GM18499 (cell line): ENCODE results near the gene IP6K1.
"Not testable (repeated sequence)": the region's sequence is repeated elsewhere in the genome, so short reads cannot be mapped to it uniquely, and the experiment has no call there.

Source experiments
- ATAC-seq: cut with Tn5 transposase; IDR thresholded peaks from one replicate; pipeline ENCODE4 v1.9.1; 2021; ENCODE audit warnings: moderate number of reproducible peaks; ENCODE audit not compliant: insufficient read depth, unreplicated experiment

The IP6K1 gene

GRCh38 chr3:49772703-49773102 lies 13.6 kb downstream of the IP6K1 start:
- ATAC-seq: no peak

GRCh38 chr3:49771340-49771938 lies 14.9 kb downstream of the IP6K1 start:
- no peak for ATAC-seq

GRCh38 chr3:49769926-49770325 lies 16.4 kb downstream of the IP6K1 start:
- no peak for ATAC-seq

DNA sequence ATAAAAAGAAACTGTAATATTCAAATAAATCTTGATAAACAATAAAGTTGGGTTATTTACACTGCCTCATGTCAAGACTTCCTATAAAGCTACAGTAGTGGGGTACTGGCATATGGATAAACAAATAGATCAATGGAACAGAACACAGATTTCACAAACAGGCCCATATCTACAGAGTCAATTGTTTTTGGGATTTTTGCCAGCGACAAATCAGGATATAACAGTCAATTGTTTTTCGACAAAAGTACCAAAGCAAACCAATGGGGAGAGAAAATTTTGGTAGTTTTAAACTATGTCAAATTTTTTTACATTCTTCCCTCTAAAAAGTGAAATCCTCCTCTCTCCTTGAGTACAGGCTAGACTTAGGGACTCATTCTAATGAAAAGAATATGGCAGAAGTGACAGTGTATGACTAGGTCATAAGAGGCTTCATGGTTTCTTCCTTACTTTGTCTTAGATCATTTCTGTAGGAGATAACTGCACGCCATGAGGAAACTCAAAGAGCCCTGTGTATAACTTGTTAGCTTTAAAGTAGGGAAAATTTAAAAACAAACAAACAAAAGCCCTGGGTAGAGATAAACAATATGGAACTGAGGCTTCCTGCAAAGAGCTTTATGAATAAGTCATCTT lies 16.9 kb downstream of the IP6K1 start:
- ATAC-seq: no peak

DNA sequence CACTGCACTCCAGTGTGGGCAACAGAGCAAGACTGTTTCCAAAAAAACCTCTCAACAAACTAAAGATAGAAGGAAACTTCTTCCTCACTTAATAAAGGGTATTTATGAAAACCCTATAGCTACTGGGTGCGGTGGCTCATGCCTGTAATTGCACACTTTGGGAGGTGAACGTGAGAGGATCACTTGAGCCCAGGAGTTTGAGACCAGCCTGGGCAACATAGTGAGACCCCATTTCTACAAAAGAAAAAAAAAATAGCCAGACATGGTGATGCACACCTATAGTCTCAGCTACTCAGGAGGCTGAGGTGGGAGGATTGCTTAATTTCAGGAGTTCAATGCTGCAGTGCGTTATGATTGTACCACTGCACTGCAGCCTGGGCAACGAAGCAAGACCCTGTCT lies 22.4 kb downstream of the IP6K1 start:
- no peak for ATAC-seq

GRCh38 chr3:49761661-49762060 lies 24.7 kb downstream of the IP6K1 start:
- no peak for ATAC-seq

DNA sequence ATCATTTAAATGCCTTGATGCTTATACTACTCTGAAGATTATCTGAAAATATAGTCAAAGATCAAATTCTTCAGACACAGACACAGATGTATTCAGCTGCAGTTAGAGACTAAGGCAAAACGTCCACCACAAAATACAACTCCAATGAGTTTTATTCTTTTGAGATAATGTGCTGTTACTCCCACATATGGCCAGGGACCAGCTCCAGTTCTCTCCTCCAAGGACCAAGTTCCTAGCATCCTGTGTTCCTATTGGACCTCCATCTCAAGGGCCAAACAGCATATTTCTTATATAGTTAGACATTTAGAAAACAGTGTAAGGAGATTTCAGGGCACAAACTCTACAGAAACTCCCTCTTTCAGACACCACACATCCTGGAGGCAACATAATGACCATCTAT lies 27.1 kb downstream of the IP6K1 start:
- ATAC-seq: no peak

GRCh38 chr3:49757197-49757596 lies 29.1 kb downstream of the IP6K1 start:
- no peak for ATAC-seq

DNA sequence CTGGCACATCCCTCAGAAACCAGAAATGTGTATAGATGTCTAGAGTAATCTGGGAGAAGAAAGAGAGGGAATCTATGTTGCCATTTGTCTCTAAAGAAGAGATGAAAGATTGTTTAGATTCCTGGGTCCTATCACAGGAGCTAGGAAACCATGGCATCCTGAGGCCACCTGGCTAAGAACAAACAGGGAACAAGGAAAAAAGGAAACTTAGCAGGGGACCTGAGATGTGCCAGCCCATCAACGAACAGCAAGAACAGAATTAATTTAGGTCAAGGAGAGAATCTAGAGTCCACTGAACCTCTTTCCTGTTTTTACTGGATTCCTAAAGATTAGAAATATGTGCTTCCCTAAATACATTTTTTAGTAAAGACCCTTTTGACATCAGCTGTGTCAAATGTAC lies 30.3 kb downstream of the IP6K1 start:
- no peak for ATAC-seq

DNA sequence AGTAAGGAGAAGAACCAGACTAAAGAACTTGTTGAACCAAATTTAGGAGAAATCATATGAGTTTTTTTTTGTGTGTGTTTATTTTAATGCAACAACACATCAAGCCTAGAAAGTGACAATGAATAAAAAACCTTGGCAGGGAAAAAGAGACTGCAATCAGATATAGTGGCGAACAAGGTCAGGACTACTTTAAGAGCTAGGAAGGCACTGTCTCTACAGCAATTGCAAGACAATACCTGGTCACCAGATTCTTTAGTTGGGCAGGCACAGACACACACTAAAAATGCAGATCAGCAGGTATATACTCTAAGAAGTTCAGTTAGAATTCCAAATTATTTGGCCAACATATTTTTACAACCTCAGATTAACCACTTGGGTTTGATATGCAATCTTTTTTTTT lies 31.8 kb downstream of the IP6K1 start:
- no peak for ATAC-seq

DNA sequence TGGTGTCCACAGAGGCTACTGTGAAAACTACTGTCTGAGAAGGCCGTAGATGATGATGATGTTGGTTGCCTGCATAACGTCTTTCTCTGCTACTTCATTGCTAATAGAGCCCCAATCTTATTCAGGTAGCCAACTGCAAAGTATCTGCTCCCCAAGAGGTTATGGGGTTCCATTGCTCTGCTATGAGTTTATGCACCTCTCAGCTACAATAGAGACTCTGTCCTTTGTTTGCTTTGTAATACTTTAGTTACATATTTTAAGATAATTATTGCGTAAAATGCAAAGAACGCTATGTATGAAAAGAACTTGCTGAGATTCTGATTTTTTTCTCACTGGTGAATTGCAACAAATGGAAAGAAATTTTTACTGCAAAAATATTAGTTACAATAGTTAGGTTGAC lies 34.8 kb downstream of the IP6K1 start:
- no peak for ATAC-seq

DNA sequence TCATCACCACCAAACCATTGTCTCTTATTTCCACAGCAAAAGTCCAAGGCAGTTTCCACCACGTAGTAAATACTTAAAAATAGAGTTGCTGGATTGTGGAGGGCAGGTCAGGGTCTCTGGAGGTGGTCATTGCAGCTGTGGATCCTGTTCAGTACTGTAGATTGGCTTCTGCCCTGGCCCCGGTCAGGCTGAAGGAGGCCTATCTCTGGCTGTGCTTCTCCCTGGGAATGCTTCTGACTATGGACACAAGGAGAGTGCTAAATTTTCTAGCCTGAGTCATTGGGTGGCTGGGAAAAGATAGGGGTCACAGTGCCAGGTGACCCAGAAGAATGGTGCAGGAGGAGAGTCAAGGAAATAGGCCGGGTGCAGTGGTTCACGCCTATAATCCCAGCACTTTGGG lies 36.3 kb downstream of the IP6K1 start:
- ATAC-seq: no peak

GRCh38 chr3:49748874-49749273 lies 37.5 kb downstream of the IP6K1 start:
- not testable (repeated sequence) for ATAC-seq

DNA sequence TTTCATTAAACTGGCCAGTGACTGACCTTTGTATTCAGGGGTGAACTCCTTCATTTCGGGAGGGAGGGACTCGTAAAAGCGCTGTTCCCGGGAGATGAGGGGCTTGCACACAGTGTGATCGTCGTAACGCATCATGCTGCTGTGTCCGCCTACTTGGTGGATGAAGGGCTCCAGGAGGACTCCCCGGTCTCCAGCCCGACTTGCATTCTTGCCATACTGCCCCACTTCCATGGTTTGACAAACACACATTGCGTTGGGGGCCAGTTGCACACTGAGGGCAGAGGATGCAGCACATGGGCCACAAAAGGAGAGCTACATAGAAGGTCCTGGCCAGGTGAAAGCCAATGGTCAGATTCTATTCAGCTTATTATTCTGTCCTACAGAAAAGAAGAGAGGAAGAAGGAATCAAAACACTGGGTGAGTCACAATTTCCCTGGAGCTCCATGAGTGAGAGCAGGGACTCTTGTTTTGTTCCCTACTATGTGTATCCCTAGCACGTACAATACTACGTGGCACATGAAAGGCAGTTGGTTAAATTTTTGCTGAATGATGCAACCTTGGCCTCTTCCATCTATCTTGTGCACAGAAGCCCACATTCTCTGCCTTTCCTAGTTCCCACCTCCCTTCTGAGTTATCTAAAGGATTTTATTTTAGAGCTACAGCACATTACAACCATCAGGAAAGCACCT lies 38.4 kb downstream of the IP6K1 start:
- ATAC-seq: no peak

DNA sequence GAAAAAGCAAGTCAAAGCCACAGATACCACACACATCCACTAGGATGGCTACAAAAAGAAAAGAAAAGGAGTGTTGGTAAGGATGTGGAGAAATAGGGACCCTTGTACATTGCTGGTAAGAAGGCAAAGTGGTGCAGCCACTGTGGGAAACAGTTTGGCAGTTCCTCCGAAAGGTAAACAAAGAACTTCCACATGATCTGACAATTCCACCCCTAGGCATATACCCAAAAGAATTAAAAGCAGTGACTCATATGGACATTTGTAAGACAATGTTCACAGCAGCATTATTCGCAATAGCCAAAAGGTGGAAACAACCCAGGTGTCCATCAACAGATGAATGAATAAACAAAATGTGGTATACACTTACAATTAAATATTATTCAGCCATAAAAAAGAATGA lies 40.4 kb downstream of the IP6K1 start:
- ATAC-seq: no peak

DNA sequence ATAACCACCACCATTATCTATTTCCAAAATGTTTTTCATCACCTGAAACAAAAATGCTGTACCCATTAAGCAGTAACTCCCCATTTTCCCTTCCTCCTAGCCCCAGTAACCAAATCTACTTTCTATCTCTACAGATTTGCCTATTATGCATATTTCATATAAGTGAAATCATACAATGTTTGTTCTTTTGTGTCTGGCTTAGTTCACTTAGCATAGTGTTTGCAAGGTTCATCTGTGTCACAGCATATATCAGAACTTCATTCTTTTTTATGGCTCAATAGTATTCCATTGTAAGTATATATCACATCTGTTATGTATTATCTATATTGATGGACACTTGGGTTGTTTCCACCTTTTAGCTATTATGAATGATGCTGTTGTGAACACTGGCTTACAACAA lies 45.9 kb downstream of the IP6K1 start:
- ATAC-seq: no peak

DNA sequence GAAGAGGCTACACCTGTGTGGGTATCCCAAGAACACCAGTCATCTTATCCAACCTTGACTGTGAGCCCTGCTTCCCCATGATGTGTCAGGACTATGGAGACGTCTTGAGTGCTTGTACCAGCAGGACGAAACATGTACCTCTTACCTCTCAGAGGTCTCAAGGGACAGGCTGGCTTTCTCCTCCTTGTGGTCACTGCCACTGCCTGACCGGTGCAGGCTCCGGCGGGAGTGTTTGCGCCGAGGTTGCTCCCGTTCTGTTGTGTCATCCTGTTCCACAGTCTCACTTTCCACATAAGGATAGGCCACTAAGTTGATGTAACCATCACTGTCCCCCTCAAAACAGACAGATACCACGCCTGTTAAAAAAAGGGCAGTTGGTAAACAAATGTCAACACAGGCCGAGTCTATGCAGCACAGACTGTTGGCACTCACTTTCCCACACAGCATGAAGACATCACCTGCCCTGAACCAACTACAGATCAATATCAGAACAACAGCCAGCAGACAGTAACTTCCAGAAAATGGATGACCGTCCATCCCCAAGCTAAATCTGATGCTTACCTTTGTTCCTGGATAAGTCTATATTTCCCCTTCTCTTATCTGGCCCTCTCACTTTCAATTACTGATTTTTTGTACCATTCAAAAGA lies 48.2 kb downstream of the IP6K1 start:
- no peak for ATAC-seq

GRCh38 chr3:49734752-49735151 lies 51.6 kb downstream of the IP6K1 start:
- ATAC-seq: no peak

DNA sequence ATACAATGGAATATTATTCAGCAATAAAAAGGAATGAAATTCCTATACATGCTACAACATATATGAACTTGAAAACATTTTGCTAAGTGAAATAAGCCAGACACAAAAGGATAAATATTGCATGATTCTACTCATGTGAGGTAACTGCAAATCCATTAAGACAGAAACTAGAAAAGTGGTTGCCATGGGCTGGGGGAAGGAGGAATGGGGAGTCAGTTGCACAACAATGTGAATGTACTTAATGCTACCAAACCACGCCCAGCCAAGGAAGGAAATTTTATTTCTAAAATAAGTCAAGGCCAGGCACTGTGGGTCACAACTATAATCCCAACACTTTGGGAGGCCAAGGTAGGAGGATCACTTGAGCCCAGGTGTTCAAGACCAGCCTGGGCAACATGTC lies 52.8 kb downstream of the IP6K1 start:
- no peak for ATAC-seq

DNA sequence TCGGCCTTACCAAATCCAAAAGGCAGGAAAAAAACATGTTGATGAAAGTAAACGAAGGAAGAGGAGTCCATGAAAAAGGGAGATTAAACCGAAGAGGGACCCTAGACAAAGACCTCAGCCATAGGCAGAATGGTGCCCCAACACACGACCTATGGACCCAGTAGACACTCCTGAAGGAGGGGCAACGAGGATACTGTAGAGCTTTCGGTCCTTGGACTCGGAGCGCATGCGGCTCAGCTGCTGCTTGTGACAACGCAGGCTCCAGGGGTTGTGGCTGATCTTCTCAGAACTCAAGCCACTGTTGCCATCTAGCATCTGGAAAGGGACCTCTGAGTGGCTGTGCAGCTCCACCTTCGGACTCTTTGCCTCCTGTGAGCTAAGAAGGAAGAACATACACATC lies 53.7 kb downstream of the IP6K1 start:
- no peak for ATAC-seq

- no peak for ATAC-seq
Measured at GRCh38 chr3:49729966-49730609, 56.3 kb downstream of the IP6K1 start.
